GM20000 (cell line): ENCODE results near the gene PIP5K1C.

Source experiments
- DNase-seq: peaks from one replicate; pipeline ENCODE4 v3.0.0; 2012; ENCODE audit warnings: low spot score
- TF ChIP-seq, protein P1 (sequence below): IDR thresholded peaks from 2 replicates; pipeline ENCODE4 v1.5.1; 2012; ENCODE audit warnings: mild to moderate bottlenecking, control low read depth; ENCODE audit errors: extremely low read depth, missing control alignments

Gene PIP5K1C

DNA sequence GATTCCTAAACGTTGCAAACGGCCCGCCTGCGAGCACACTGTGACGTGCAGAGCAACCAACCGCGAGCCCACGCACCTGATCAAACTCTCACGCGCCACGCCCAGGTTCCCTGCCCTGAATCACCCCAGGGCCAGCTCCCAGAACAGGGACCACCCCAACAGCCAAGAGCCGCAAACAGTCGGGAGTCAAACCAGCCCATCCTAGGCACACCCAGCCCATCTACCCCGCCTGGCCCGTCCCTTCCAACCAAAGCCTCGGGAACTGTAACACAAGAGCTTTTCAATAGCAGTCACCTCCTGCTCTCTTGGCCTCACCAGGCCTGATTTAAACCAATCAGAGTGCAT, 8.9 kb downstream of the PIP5K1C start:
- DNase-seq: no peak
- TF ChIP-seq, protein P1, sequence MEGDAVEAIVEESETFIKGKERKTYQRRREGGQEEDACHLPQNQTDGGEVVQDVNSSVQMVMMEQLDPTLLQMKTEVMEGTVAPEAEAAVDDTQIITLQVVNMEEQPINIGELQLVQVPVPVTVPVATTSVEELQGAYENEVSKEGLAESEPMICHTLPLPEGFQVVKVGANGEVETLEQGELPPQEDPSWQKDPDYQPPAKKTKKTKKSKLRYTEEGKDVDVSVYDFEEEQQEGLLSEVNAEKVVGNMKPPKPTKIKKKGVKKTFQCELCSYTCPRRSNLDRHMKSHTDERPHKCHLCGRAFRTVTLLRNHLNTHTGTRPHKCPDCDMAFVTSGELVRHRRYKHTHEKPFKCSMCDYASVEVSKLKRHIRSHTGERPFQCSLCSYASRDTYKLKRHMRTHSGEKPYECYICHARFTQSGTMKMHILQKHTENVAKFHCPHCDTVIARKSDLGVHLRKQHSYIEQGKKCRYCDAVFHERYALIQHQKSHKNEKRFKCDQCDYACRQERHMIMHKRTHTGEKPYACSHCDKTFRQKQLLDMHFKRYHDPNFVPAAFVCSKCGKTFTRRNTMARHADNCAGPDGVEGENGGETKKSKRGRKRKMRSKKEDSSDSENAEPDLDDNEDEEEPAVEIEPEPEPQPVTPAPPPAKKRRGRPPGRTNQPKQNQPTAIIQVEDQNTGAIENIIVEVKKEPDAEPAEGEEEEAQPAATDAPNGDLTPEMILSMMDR: no peak

- TF ChIP-seq, protein P1: no peak
Measured at GRCh38 chr19:3690551-3691371, 9.5 kb downstream of the PIP5K1C start.

DNA sequence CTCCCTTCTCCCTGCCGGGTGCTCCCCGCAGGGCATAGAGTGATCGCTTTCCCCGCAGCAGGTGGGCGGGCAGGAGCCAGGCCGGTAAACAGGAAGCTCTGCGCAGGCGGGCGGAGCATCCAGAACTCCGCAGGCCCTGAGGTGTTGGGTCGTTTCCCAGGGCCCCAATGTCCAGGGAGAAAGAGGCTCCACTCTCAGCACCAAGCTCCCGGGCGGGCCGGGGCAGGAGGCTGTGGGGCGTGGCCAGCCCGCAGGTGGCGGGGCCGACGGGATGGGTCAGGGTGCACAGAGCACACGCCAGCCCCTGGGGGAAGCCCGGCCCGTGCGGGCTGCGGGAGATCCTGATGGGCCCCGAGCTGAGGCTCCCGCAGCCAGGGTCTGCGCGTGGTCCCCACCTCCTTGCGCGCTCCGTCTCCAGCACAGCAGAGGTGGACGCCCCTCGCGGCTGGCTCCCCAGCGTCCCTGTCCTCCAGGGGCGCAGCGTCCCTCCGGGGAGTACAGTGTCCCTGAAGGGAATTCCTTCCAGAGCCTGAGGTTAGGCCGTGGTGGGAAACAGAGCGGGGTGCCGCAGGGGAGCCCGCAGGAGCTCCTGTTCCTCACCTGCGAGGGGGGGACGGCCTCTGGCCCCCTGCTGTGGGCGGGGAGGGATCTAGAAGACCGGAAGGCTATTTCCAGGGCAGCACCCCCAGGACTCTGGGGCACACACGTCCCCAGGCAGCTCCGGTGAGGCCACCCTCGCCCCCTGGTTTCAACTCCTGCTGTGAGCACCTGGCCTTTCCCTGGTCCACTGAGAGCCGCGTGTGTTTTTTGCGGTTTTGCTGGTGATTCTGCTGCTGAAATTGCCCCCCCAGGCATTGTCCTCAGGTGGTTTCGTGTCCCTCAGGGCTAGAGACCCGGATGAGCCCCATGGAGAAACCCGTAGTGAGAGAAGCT, 12.2 kb downstream of the PIP5K1C start:
- peak; percentile 78 for DNase-seq
- TF ChIP-seq, protein P1: no peak

More at GRCh38 chr19:3690551-3691371, 9.5 kb downstream of the PIP5K1C start:
- DNase-seq: no peak

- no peak for DNase-seq
- TF ChIP-seq, protein P1: no peak
Measured at GRCh38 chr19:3687393-3687773, 12.9 kb downstream of the PIP5K1C start.

DNA sequence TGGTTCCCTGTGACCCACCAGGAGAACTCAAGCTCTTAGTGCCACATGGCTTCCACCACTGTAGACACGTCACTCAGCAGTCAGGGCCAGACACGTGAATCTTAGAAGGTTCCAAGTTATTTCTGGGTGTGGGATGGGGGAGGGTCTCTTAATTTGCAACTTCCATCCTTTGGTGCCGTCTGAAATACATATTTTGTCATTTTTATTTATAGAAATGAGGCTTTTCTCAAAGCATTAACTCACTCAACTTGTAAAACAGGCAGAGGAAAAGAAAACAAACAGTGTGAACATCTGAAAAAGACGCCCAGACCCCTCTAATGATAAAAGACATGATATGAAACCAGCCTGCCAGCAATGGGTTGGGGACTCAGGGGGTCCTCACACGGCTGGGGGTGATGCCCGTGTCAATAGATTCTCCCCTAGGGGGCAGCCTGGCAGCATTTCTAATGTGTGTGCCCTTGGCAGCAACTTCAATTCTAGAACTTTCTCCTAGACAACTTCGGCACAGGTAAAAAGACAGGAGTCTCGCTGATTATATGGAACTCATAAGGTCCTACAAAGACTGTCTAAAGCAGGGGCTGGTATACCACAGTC, 15.4 kb downstream of the PIP5K1C start:
- TF ChIP-seq, protein P1: no peak
- no peak for DNase-seq

GRCh38 chr19:3684054-3684816, 16.0 kb downstream of the PIP5K1C start:
- peak; percentile 90 for DNase-seq
- TF ChIP-seq, protein P1: no peak
